Renal cortex interstitium (tissue), 11 donors: Measurements from ENCODE around the gene PER3. TPM values are rescaled to one million over a fixed set of nuclear protein-coding genes. Genes with fewer than 3 reads are reported as not detected.

Experiments used
- DNase-seq, 11 donors: peaks; one replicate each; pipeline ENCODE4 v3.0.0-alpha.2; 2013; ENCODE audit warnings: low read depth in 9 of 11, low spot score in 4 of 11; ENCODE audit errors: extremely low read depth in 1 of 11
- polyA plus RNA-seq, 3 donors: library from polyadenylated mRNA; unstranded; fragments of 120-200 nt; gene quantifications; one replicate each; pipeline ENCODE4 v1.2.1, GENCODE V29; 2013; ENCODE audit not compliant: insufficient read length in 3 of 3

Gene PER3
- polyA plus RNA-seq, 3 donors: 11.0 to 13.0 (median 12.4) TPM

- DNase-seq: no peak
Observed at GRCh38 chr1:7813677-7814373, 29.7 kb downstream of the PER3 start.

GRCh38 chr1:7821282-7821681, 37.2 kb downstream of the PER3 start:
- DNase-seq: no peak

- DNase-seq: no peak
Observed at GRCh38 chr1:7824701-7825100, 40.6 kb downstream of the PER3 start.

- no peak for DNase-seq
Observed at GRCh38 chr1:7826363-7826762, 42.3 kb downstream of the PER3 start.

- peak in 1 of 11 donors; percentile 1 for DNase-seq
Observed at GRCh38 chr1:7827126-7827955, 43.2 kb downstream of the PER3 start.

GRCh38 chr1:7831458-7831857, 47.4 kb downstream of the PER3 start:
- DNase-seq: no peak

- DNase-seq: no peak
Observed at GRCh38 chr1:7833035-7833434, 48.9 kb downstream of the PER3 start.

- no peak for DNase-seq
Observed at GRCh38 chr1:7838714-7839113, 54.6 kb downstream of the PER3 start.

GRCh38 chr1:7839526-7839925, 55.4 kb downstream of the PER3 start:
- no peak for DNase-seq

- no peak for DNase-seq
Observed at GRCh38 chr1:7842517-7842916, 58.4 kb downstream of the PER3 start.

- no peak for DNase-seq
Observed at GRCh38 chr1:7845761-7846160, 61.7 kb downstream of the PER3 start.

- DNase-seq: no peak
Observed at GRCh38 chr1:7846656-7847055, 62.6 kb downstream of the PER3 start.

- no peak for DNase-seq
Observed at GRCh38 chr1:7847599-7847998, 63.5 kb downstream of the PER3 start.

GRCh38 chr1:7850786-7851185, 66.7 kb downstream of the PER3 start:
- DNase-seq: no peak

- no peak for DNase-seq
Observed at GRCh38 chr1:7852804-7853683, 69.0 kb downstream of the PER3 start, which contains the start of gene UTS2. Gene UTS2 (minus strand): TSS chr1:7853065. CDS start chr1:7853003, 62 bp downstream.

- no peak for DNase-seq
Observed at GRCh38 chr1:7853684-7854026, 69.6 kb downstream of the PER3 start.

GRCh38 chr1:7856345-7856744, 72.3 kb downstream of the PER3 start:
- DNase-seq: peak in 2 of 11 donors; percentile 2 to 7

GRCh38 chr1:7857000-7857399, 72.9 kb downstream of the PER3 start:
- DNase-seq: no peak

- DNase-seq: no peak
Observed at GRCh38 chr1:7857985-7858384, 73.9 kb downstream of the PER3 start.

- no peak for DNase-seq
Observed at GRCh38 chr1:7859406-7859805, 75.3 kb downstream of the PER3 start.
